Gastrocnemius medialis (tissue), 4 donors: ENCODE data around the gene PALD1. TPM values are rescaled to one million over a fixed set of nuclear protein-coding genes. Genes with fewer than 3 reads are reported as not detected.

ENCODE experiments used
- ATAC-seq, 2 donors: fragments of 150-250 bp; one replicate each; pipeline ENCODE4 v1.9.1; 2016
- DNase-seq, 2 donors: peaks; one replicate each; pipeline ENCODE4 v3.0.0-alpha.2; 2019
- H3K27ac ChIP-seq, 4 donors: fragments of 200-600 bp; sonication (generic); 1 replicate in 1 of 4; 2 replicates in 3 of 4; pipeline ENCODE4 v1.5.1; 2016 to 2018; ENCODE audit warnings: mild to moderate bottlenecking in 2 of 4, moderate library complexity in 1 of 4
- H3K27me3 ChIP-seq, 3 donors: fragments of 200-600 bp; sonication (generic) in 2 of 3; 1 replicate in 1 of 3; 2 replicates in 2 of 3; pipeline versions ENCODE4 v1.5.1 to v1.6.0; 2016 to 2019; ENCODE audit warnings: mild to moderate bottlenecking in 1 of 3, moderate library complexity in 1 of 3
- H3K36me3 ChIP-seq, 2 donors: fragments of 200-600 bp; sonication (generic) in 1 of 2; one replicate each; pipeline ENCODE4 v1.5.1; 2017 to 2018
- H3K4me1 ChIP-seq, 2 donors: fragments of 200-600 bp; sonication (generic) in 1 of 2; one replicate each; pipeline ENCODE4 v1.5.1; 2016 to 2017; ENCODE audit warnings: mild to moderate bottlenecking in 2 of 2
- H3K4me3 ChIP-seq, 4 donors: fragments of 200-600 bp; sonication (generic) in 3 of 4; 1 replicate in 1 of 4; 2 replicates in 3 of 4; pipeline ENCODE4 v1.5.1; 2016 to 2019; ENCODE audit warnings: mild to moderate bottlenecking in 2 of 4
- H3K9me3 ChIP-seq, 3 donors: fragments of 200-600 bp; sonication (generic) in 2 of 3; 1 replicate in 1 of 3; 2 replicates in 2 of 3; pipeline ENCODE4 v1.5.1; 2016 to 2019
- CTCF ChIP-seq, 5 experiments: fragments of 450-650 bp in 3 of 5; fragments of 200-600 bp in 2 of 5; sonication (generic) in 2 of 5; IDR thresholded peaks in 4 of 5; conservative IDR thresholded peaks in 1 of 5; 1 replicate in 4 of 5; 2 replicates in 1 of 5; pipeline ENCODE4 v1.5.1; 2016 to 2019; ENCODE audit warnings: antibody characterized with exemption in 5 of 5, mild to moderate bottlenecking in 3 of 5, moderate library complexity in 3 of 5
- POLR2A ChIP-seq, 2 donors: fragments of 450-650 bp; IDR thresholded peaks; one replicate each; pipeline ENCODE4 v1.6.1; 2017; ENCODE audit warnings: antibody characterized with exemption in 2 of 2, mild to moderate bottlenecking in 2 of 2, moderate library complexity in 2 of 2
- in situ Hi-C, 4 donors: fragments of 200-750 bp; cut with MboI; loops; one replicate each; pipeline versions ENCODE4 v1.15.0 to v1.8.0; 2017; ENCODE audit warnings: low sequenced_read_pairs in 4 of 4
- intact Hi-C: fragments of 100-400 bp; cut with DNase I; formaldehyde crosslinking; loops from one replicate; pipeline ENCODE4 v1.15.1; 2023; ENCODE audit warnings: low total_unique reads
- total RNA-seq, 4 donors: library from RNA; depleted of rRNA; stranded (reverse); fragments of >200 nt; gene quantifications; one replicate each; pipeline versions ENCODE4 v1.1.0 to v1.2.3, GENCODE V29; 2016

Gene PALD1
- total RNA-seq, 4 donors from 2014 or later = 1.4 to 4.1 (median 2.3) TPM

- H3K9me3 ChIP-seq = no peaks in the 10 kb centered on the region
- DNase-seq (no peak), ATAC-seq (no peak)
- no peak overlapping the region for H3K4me3 ChIP-seq
- no peak for TF ChIP-seq POLR2A (IDR thresholded peaks at IDR 0.05)
- no peak for TF ChIP-seq CTCF (IDR thresholded peaks at IDR 0.05 in 4 of 5, conservative IDR thresholded peaks at IDR 0.05 in 1 of 5)
- intact Hi-C loops = no loop called here
- H3K4me1 ChIP-seq = peaks cover 7 to 11% of the 10 kb centered on the region in 2 donors
- H3K36me3 ChIP-seq = no peaks in the 10 kb centered on the region
- in situ Hi-C loops = no loop called here
- no peak overlapping the region for H3K27ac ChIP-seq
- no peaks in the 10 kb centered on the region for H3K27me3 ChIP-seq
Measured at GRCh38 chr10:70584366-70584765, 105.8 kb downstream of the PALD1 start.

GRCh38 chr10:70584909-70585544 lies 106.5 kb downstream of the PALD1 start:
- Histone ChIP-seq H3K27me3 (no peaks in the 10 kb centered on the region), H3K27ac (no peak overlapping the region), H3K4me1 (peaks cover 7 to 14% of the 10 kb centered on the region in 2 donors), H3K36me3 (no peaks in the 10 kb centered on the region), H3K9me3 (no peaks in the 10 kb centered on the region), H3K4me3 (no peak overlapping the region)
- no peak for ATAC-seq
- no peak for TF ChIP-seq CTCF (IDR thresholded peaks at IDR 0.05 in 4 of 5, conservative IDR thresholded peaks at IDR 0.05 in 1 of 5)
- TF ChIP-seq POLR2A (IDR thresholded peaks at IDR 0.05) = no peak
- in situ Hi-C loops = no loop called here
- intact Hi-C loops = no loop called here
- DNase-seq = no peak

GRCh38 chr10:70585578-70586169 lies 107.1 kb downstream of the PALD1 start:
- Histone ChIP-seq H3K4me3 (no peak overlapping the region), H3K36me3 (no peaks in the 10 kb centered on the region), H3K4me1 (peaks cover 7 to 18% of the 10 kb centered on the region in 2 donors), H3K27ac (no peak overlapping the region), H3K27me3 (no peaks in the 10 kb centered on the region), H3K9me3 (no peaks in the 10 kb centered on the region)
- intact Hi-C loops (no loop called here), in situ Hi-C loops (no loop called here)
- ATAC-seq (no peak), DNase-seq (no peak)
- TF ChIP-seq POLR2A (IDR thresholded peaks at IDR 0.05) (no peak), CTCF (IDR thresholded peaks at IDR 0.05 in 4 of 5, conservative IDR thresholded peaks at IDR 0.05 in 1 of 5) (no peak)

GRCh38 chr10:70586348-70586930 lies 107.9 kb downstream of the PALD1 start:
- H3K9me3 ChIP-seq = no peaks in the 10 kb centered on the region
- no peak overlapping the region for H3K4me3 ChIP-seq
- peaks cover 7 to 18% of the 10 kb centered on the region in 2 donors for H3K4me1 ChIP-seq
- no peaks in the 10 kb centered on the region for H3K36me3 ChIP-seq
- in situ Hi-C loops (no loop called here), intact Hi-C loops (no loop called here)
- ATAC-seq (no peak), DNase-seq (no peak)
- TF ChIP-seq CTCF (IDR thresholded peaks at IDR 0.05 in 4 of 5, conservative IDR thresholded peaks at IDR 0.05 in 1 of 5) (no peak), POLR2A (IDR thresholded peaks at IDR 0.05) (no peak)
- no peaks in the 10 kb centered on the region for H3K27me3 ChIP-seq
- no peak overlapping the region for H3K27ac ChIP-seq
